Measurements from ENCODE around the gene ANKS1B.
"Not testable (repeated sequence)": the region's sequence is repeated elsewhere in the genome, so short reads cannot be mapped to it uniquely, and the experiment has no call there.

ANKS1B gene

GRCh38 chr12:99339663-99340062 lies 645.1 kb downstream of the ANKS1B start:
- no peak for DNase-seq

- DNase-seq: no peak
Measured at GRCh38 chr12:99334285-99335056, 650.3 kb downstream of the ANKS1B start.

GRCh38 chr12:99332936-99333591 lies 651.7 kb downstream of the ANKS1B start:
- DNase-seq: no peak

GRCh38 chr12:99330216-99330615 lies 654.5 kb downstream of the ANKS1B start:
- no peak for DNase-seq

- not testable (repeated sequence) for DNase-seq
Measured at GRCh38 chr12:99321210-99321609, 663.5 kb downstream of the ANKS1B start.

GRCh38 chr12:99311373-99311772 lies 673.4 kb downstream of the ANKS1B start:
- no peak for DNase-seq

- DNase-seq: no peak
Measured at GRCh38 chr12:99309812-99310211, 674.9 kb downstream of the ANKS1B start.

- DNase-seq: no peak
Measured at GRCh38 chr12:99302874-99303273, 681.9 kb downstream of the ANKS1B start.

GRCh38 chr12:99287136-99287535 lies 697.6 kb downstream of the ANKS1B start:
- no peak for DNase-seq

GRCh38 chr12:99284161-99284560 lies 700.6 kb downstream of the ANKS1B start:
- no peak for DNase-seq

GRCh38 chr12:99282624-99283023 lies 702.1 kb downstream of the ANKS1B start:
- no peak for DNase-seq

GRCh38 chr12:99282086-99282485 lies 702.6 kb downstream of the ANKS1B start:
- no peak for DNase-seq

- DNase-seq: no peak
Measured at GRCh38 chr12:99281277-99281676, 703.5 kb downstream of the ANKS1B start.

GRCh38 chr12:99278899-99279298 lies 705.8 kb downstream of the ANKS1B start:
- no peak for DNase-seq

- DNase-seq: no peak
Measured at GRCh38 chr12:99277591-99278379, 707.0 kb downstream of the ANKS1B start.

- DNase-seq: no peak
Measured at GRCh38 chr12:99271071-99271470, 713.7 kb downstream of the ANKS1B start.

- DNase-seq: no peak
Measured at GRCh38 chr12:99267038-99267437, 717.7 kb downstream of the ANKS1B start.

- DNase-seq: no peak
Measured at GRCh38 chr12:99265648-99266047, 719.1 kb downstream of the ANKS1B start.

- DNase-seq: no peak
Measured at GRCh38 chr12:99261256-99261655, 723.5 kb downstream of the ANKS1B start.

GRCh38 chr12:99260456-99260996 lies 724.2 kb downstream of the ANKS1B start:
- no peak for DNase-seq

GRCh38 chr12:99259040-99259934 lies 725.4 kb downstream of the ANKS1B start:
- DNase-seq: peak; percentile 4

GRCh38 chr12:99257672-99258071 lies 727.1 kb downstream of the ANKS1B start:
- DNase-seq: no peak
